ENCODE data around the gene CACNA1C. TPM values are rescaled to one million over a fixed set of nuclear protein-coding genes. Genes with fewer than 3 reads are reported as not detected.

CACNA1C gene
- total and polyA plus RNA-seq, 2 donors (not counting 1 experiment from before 2014, with no cell fraction given): 0.01 to 0.02 TPM

DNA sequence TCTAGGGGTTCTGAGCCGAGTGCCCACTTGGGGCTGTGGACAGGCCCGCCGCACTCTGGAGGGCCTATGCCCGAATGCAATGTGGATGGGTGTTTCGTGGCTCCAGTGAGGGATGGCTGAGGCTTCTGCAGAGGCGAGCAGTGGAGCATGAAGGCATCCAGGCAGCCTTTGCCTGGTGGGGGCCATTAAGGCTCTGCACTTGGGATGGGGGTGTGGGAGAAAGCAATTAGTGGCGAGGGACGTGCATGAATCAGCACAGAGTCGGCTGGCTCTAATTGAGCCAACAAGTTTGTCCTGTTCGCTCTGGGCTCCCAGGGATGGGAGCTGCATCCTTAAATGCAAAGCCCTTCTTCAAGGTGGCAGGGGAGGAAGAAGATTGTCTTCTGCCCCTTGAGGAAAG, 395.1 kb downstream of the CACNA1C start:
- no peaks in the 10 kb centered on the region for H3K79me2 ChIP-seq (ENCODE audit: control insufficient read depth, insufficient read depth, low read length)
- no peak overlapping the region for H3K9ac ChIP-seq (ENCODE audit: low read length)
- no peak for ATAC-seq (ENCODE audit: low read depth)
- CTCF ChIA-PET: no interaction called here
- H4K20me1 ChIP-seq (ENCODE audit: control insufficient read depth, insufficient read depth, low read length, poor library complexity, severe bottlenecking): no peaks in the 10 kb centered on the region
- WGBS (ENCODE audit: insufficient coverage): 90% methylated on average over 6 of the region's 10 CpGs
- H3K27me3 Mint-ChIP-seq: peaks cover 10% of the 10 kb centered on the region
- no peak overlapping the region for H3K4me3 ChIP-seq (ENCODE audit: control extremely low read depth in 1 of 5, extremely low read depth in 1 of 5, insufficient read depth in 1 of 5, low read depth in 2 of 5, low read length in 4 of 5)
- H3K4me1 Mint-ChIP-seq: no peaks in the 10 kb centered on the region
- no peaks in the 10 kb centered on the region for H3K27me3 ChIP-seq (replicated peaks in 1 of 4; ENCODE audit: control extremely low read depth in 1 of 4, control insufficient read depth in 3 of 4, insufficient read depth in 4 of 4, low read length in 3 of 4)
- TF ChIP-seq, protein P1, sequence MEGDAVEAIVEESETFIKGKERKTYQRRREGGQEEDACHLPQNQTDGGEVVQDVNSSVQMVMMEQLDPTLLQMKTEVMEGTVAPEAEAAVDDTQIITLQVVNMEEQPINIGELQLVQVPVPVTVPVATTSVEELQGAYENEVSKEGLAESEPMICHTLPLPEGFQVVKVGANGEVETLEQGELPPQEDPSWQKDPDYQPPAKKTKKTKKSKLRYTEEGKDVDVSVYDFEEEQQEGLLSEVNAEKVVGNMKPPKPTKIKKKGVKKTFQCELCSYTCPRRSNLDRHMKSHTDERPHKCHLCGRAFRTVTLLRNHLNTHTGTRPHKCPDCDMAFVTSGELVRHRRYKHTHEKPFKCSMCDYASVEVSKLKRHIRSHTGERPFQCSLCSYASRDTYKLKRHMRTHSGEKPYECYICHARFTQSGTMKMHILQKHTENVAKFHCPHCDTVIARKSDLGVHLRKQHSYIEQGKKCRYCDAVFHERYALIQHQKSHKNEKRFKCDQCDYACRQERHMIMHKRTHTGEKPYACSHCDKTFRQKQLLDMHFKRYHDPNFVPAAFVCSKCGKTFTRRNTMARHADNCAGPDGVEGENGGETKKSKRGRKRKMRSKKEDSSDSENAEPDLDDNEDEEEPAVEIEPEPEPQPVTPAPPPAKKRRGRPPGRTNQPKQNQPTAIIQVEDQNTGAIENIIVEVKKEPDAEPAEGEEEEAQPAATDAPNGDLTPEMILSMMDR (IDR thresholded peaks at IDR 0.05): no peak
- TF ChIP-seq EZH2 (IDR thresholded peaks at IDR 0.05; ENCODE audit: borderline replicate concordance, insufficient read depth, low read depth, low read length, poor library complexity, severe bottlenecking): no peak
- H3K36me3 ChIP-seq (replicated peaks in 1 of 2; ENCODE audit: control extremely low read depth in 1 of 2, control insufficient read depth in 1 of 2, extremely low read depth in 1 of 2, insufficient read depth in 2 of 2, low read length in 1 of 2): no peaks in the 10 kb centered on the region
- intact Hi-C loops (cut with micrococcal nuclease): no loop called here
- H3K9me3 Mint-ChIP-seq (ENCODE audit: insufficient read depth): no peaks in the 10 kb centered on the region
- DNase-seq: no peak
- no peak overlapping the region for H3K4me3 Mint-ChIP-seq
- POLR2A ChIA-PET: no interaction called here
- H3K4me2 ChIP-seq (replicated peaks; ENCODE audit: low read depth, low read length, poor library complexity, severe bottlenecking): no peak overlapping the region
- H3K4me1 ChIP-seq (ENCODE audit: control insufficient read depth in 2 of 2, insufficient read depth in 2 of 2, low read length in 2 of 2): no peaks in the 10 kb centered on the region
- no peak overlapping the region for H3K27ac Mint-ChIP-seq
- no peak overlapping the region for H2AFZ ChIP-seq (ENCODE audit: insufficient read depth, low read depth, low read length, poor library complexity, severe bottlenecking)
- H3K27ac ChIP-seq (ENCODE audit: low read length in 2 of 2): no peak overlapping the region
- no peaks in the 10 kb centered on the region for H3K9me3 ChIP-seq (ENCODE audit: control extremely low read depth in 1 of 3, control insufficient read depth in 2 of 3, insufficient read depth in 1 of 3, low read length in 2 of 3)

DNA sequence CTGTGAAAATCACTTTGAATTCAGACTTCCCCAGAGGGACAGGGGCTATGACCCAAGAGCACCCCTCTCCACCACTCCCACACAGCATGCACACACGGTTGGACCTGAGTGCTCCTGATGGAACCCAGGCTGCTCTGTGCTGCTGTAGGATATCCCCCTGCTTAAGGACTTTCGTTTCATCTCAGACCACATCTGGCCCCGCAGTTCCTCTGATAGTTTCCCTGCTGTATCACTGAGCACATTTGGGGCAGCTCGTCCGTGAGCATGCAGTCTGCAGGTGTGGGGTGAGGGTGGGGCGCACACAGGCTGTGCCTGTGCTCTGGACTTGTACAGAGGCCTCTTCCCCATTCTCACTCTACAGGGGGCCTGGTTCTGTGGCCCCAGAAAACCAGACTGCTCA, 396.8 kb downstream of the CACNA1C start:
- H3K36me3 ChIP-seq (replicated peaks in 1 of 2; ENCODE audit: control extremely low read depth in 1 of 2, control insufficient read depth in 1 of 2, extremely low read depth in 1 of 2, insufficient read depth in 2 of 2, low read length in 1 of 2): no peaks in the 10 kb centered on the region
- no peaks in the 10 kb centered on the region for H4K20me1 ChIP-seq (ENCODE audit: control insufficient read depth, insufficient read depth, low read length, poor library complexity, severe bottlenecking)
- ChIA-PET POLR2A (no interaction called here), CTCF (no interaction called here)
- no peak for ATAC-seq (ENCODE audit: low read depth)
- no peak for TF ChIP-seq EZH2 (IDR thresholded peaks at IDR 0.05; ENCODE audit: borderline replicate concordance, insufficient read depth, low read depth, low read length, poor library complexity, severe bottlenecking)
- TF ChIP-seq, protein P1 (IDR thresholded peaks at IDR 0.05): no peak
- H3K4me3 ChIP-seq (ENCODE audit: control extremely low read depth in 1 of 5, extremely low read depth in 1 of 5, insufficient read depth in 1 of 5, low read depth in 2 of 5, low read length in 4 of 5): no peak overlapping the region
- no peaks in the 10 kb centered on the region for H3K4me1 ChIP-seq (ENCODE audit: control insufficient read depth in 2 of 2, insufficient read depth in 2 of 2, low read length in 2 of 2)
- intact Hi-C loops (cut with micrococcal nuclease): no loop called here
- H3K79me2 ChIP-seq (ENCODE audit: control insufficient read depth, insufficient read depth, low read length): no peaks in the 10 kb centered on the region
- Mint-ChIP-seq H3K4me1 (no peaks in the 10 kb centered on the region), H3K9me3 (ENCODE audit: insufficient read depth) (no peaks in the 10 kb centered on the region), H3K4me3 (no peak overlapping the region), H3K27me3 (peaks cover 8% of the 10 kb centered on the region), H3K27ac (no peak overlapping the region)
- H3K9ac ChIP-seq (ENCODE audit: low read length): no peak overlapping the region
- H3K27me3 ChIP-seq (replicated peaks in 1 of 4; ENCODE audit: control extremely low read depth in 1 of 4, control insufficient read depth in 3 of 4, insufficient read depth in 4 of 4, low read length in 3 of 4): no peaks in the 10 kb centered on the region
- H3K4me2 ChIP-seq (replicated peaks; ENCODE audit: low read depth, low read length, poor library complexity, severe bottlenecking): no peak overlapping the region
- H3K27ac ChIP-seq (ENCODE audit: low read length in 2 of 2): no peak overlapping the region
- no peak for DNase-seq
- H2AFZ ChIP-seq (ENCODE audit: insufficient read depth, low read depth, low read length, poor library complexity, severe bottlenecking): no peak overlapping the region
- H3K9me3 ChIP-seq (ENCODE audit: control extremely low read depth in 1 of 3, control insufficient read depth in 2 of 3, insufficient read depth in 1 of 3, low read length in 2 of 3): no peaks in the 10 kb centered on the region
- WGBS (ENCODE audit: insufficient coverage): 0% methylated on average over 3 of the region's 6 CpGs

Data from B cell (primary cell).